Neural cell (in vitro differentiated cells): ENCODE measurements around the gene ADD2. TPM values are rescaled to one million over a fixed set of nuclear protein-coding genes. Genes with fewer than 3 reads are reported as not detected.

Experiments used
- H2AFZ ChIP-seq: fragments of 200-600, 300-800 bp; sonication (generic), shearing (Covaris generic); 2 replicates; pipeline ENCODE4 v1.6.0; 2014; ENCODE audit warnings: low read depth, mild to moderate bottlenecking, antibody characterized with exemption, low read length, moderate library complexity
- H3F3A ChIP-seq: fragments of 200-600 bp; shearing (Covaris generic); 2 replicates; pipeline ENCODE4 v1.6.1; 2016; ENCODE audit warnings: mild to moderate bottlenecking, moderate library complexity, mixed read lengths, antibody characterized with exemption, low read length; ENCODE audit not compliant: insufficient read depth, poor library complexity, severe bottlenecking
- H3K27ac ChIP-seq: fragments of 200-600, 300-800 bp; sonication (generic), shearing (Covaris generic); 2 replicates; pipeline ENCODE4 v1.5.1; 2014; ENCODE audit warnings: mild to moderate bottlenecking, low read length, moderate library complexity
- H3K27me3 ChIP-seq: fragments of 300-800, 200-600 bp; sonication (generic), shearing (Covaris generic); 2 replicates; pipeline ENCODE4 v1.6.0; 2014; ENCODE audit warnings: mild to moderate bottlenecking, low read depth, low read length, moderate library complexity; ENCODE audit not compliant: insufficient read depth
- H3K36me3 ChIP-seq: fragments of 300-800, 200-600 bp; sonication (generic), shearing (Covaris generic); 2 replicates; pipeline ENCODE4 v1.5.1; 2014; ENCODE audit warnings: mild to moderate bottlenecking, antibody characterized with exemption, low read length, moderate library complexity; ENCODE audit not compliant: insufficient read depth
- H3K4me2 ChIP-seq: fragments of 300-800, 200-600 bp; sonication (generic), shearing (Covaris generic); 2 replicates; pipeline ENCODE4 v1.6.0; 2014; ENCODE audit warnings: mild to moderate bottlenecking, low read length
- H3K4me3 ChIP-seq: fragments of 300-800, 200-600 bp; sonication (generic), shearing (Covaris generic); 2 replicates; pipeline ENCODE4 v1.5.1; 2014; ENCODE audit warnings: mild to moderate bottlenecking, low read length, moderate library complexity
- H3K79me2 ChIP-seq: fragments of 200-600 bp; shearing (Covaris generic); replicated peaks from 2 replicates; pipeline ENCODE4 v1.6.0; 2014; ENCODE audit warnings: mild to moderate bottlenecking, low read length, moderate library complexity; ENCODE audit not compliant: insufficient read depth
- H3K9ac ChIP-seq: fragments of 300-800, 200-600 bp; sonication (generic), shearing (Covaris generic); 2 replicates; pipeline ENCODE4 v1.6.1; 2016; ENCODE audit warnings: mild to moderate bottlenecking, low read length, mixed read lengths
- H3K9me2 ChIP-seq: fragments of 200-600 bp; shearing (Covaris generic); 2 replicates; pipeline ENCODE4 v1.6.1; 2016; ENCODE audit warnings: mild to moderate bottlenecking, low read length, mixed read lengths; ENCODE audit not compliant: insufficient read depth
- H3K9me3 ChIP-seq: fragments of 200-600, 300-800 bp; sonication (generic), shearing (Covaris generic); 2 replicates; pipeline ENCODE4 v1.6.1; 2016; ENCODE audit warnings: mild to moderate bottlenecking, mixed run types, low read length, moderate library complexity, mixed read lengths
- H4K20me1 ChIP-seq: fragments of 200-600 bp; shearing (Covaris generic); 2 replicates; pipeline ENCODE4 v1.6.1; 2016; ENCODE audit warnings: mild to moderate bottlenecking, mixed run types; ENCODE audit not compliant: insufficient read depth
- CTCF ChIP-seq: fragments of 450-650 bp; IDR thresholded peaks from 2 replicates; pipeline ENCODE4 v1.5.1; 2014; ENCODE audit warnings: antibody characterized with exemption, mild to moderate bottlenecking, moderate library complexity; ENCODE audit not compliant: poor library complexity, severe bottlenecking
- EP300 ChIP-seq: fragments of 450-650 bp; conservative IDR thresholded peaks from 2 replicates; pipeline ENCODE4 v1.6.1; 2014; ENCODE audit warnings: antibody characterized with exemption, mild to moderate bottlenecking, moderate library complexity; ENCODE audit not compliant: poor library complexity, severe bottlenecking
- EZH2 ChIP-seq: fragments of 200-600, 300-800 bp; shearing (Covaris generic), sonication (generic); IDR thresholded peaks from 2 replicates; pipeline ENCODE4 v1.6.1; 2014; ENCODE audit warnings: antibody characterized with exemption, low read length, borderline replicate concordance, mild to moderate bottlenecking; ENCODE audit not compliant: insufficient read depth, poor library complexity, severe bottlenecking
- MXI1 ChIP-seq: fragments of 450-650 bp; conservative IDR thresholded peaks from 2 replicates; pipeline ENCODE4 v1.6.1; 2014; ENCODE audit warnings: antibody characterized with exemption, mild to moderate bottlenecking; ENCODE audit not compliant: poor library complexity, severe bottlenecking
- POLR2AphosphoS5 ChIP-seq: IDR thresholded peaks from 2 replicates; pipeline ENCODE4 v1.6.1; 2012
- RAD21 ChIP-seq: fragments of 450-650 bp; conservative IDR thresholded peaks from 2 replicates; pipeline ENCODE4 v1.6.1; 2014; ENCODE audit warnings: antibody characterized with exemption, mild to moderate bottlenecking, moderate library complexity
- REST ChIP-seq: IDR thresholded peaks from 2 replicates; pipeline ENCODE4 v1.6.1; 2012; ENCODE audit warnings: borderline replicate concordance
- SMC3 ChIP-seq: fragments of 450-650 bp; conservative IDR thresholded peaks from 2 replicates; pipeline ENCODE4 v1.6.1; 2014; ENCODE audit warnings: antibody characterized with exemption, mild to moderate bottlenecking, moderate library complexity; ENCODE audit not compliant: poor library complexity
- TAF1 ChIP-seq: IDR thresholded peaks from 2 replicates; pipeline ENCODE4 v1.6.1; 2012; ENCODE audit warnings: low read depth
- polyA plus RNA-seq: library from polyadenylated mRNA; depleted of rRNA; stranded (reverse); fragments of >200 nt; gene quantifications from 2 replicates; pipeline ENCODE4 v1.2.3, GENCODE V29; 2014

The ADD2 gene
- polyA plus RNA-seq, 1 donor from 2014 or later: 52.5 TPM

- H3K36me3 ChIP-seq: no peaks in the 10 kb centered on the region
- no peaks in the 10 kb centered on the region for H4K20me1 ChIP-seq
- no peaks in the 10 kb centered on the region for H3K79me2 ChIP-seq
- no peak overlapping the region for H3K9ac ChIP-seq
- H3K9me2 ChIP-seq: no peaks in the 10 kb centered on the region
- H2AFZ ChIP-seq: no peak overlapping the region
- H3K4me2 ChIP-seq: no peak overlapping the region
- H3K27me3 ChIP-seq: no peaks in the 10 kb centered on the region
- H3K4me3 ChIP-seq: no peak overlapping the region
- TF ChIP-seq CTCF: no peak
- TF ChIP-seq SMC3: no peak
- no peak for TF ChIP-seq RAD21
- H3K27ac ChIP-seq: no peak overlapping the region
- peaks cover 6% of the 10 kb centered on the region for H3K9me3 ChIP-seq
- no peaks in the 10 kb centered on the region for H3F3A ChIP-seq
These were observed 135.0 kb downstream of the ADD2 start for GRCh38 chr2:70632966-70633365.

GRCh38 chr2:70632388-70632787 lies 135.6 kb downstream of the ADD2 start:
- H3K9me3 ChIP-seq: peaks cover 6% of the 10 kb centered on the region
- H3K27me3 ChIP-seq: no peaks in the 10 kb centered on the region

More at GRCh38 chr2:70632388-70632787, 135.6 kb downstream of the ADD2 start:
- Histone ChIP-seq H3K79me2 (no peaks in the 10 kb centered on the region), H4K20me1 (no peaks in the 10 kb centered on the region), H3K27ac (no peak overlapping the region), H3K4me2 (no peak overlapping the region), H3K36me3 (no peaks in the 10 kb centered on the region), H3K4me3 (no peak overlapping the region), H3K9me2 (no peaks in the 10 kb centered on the region), H3F3A (no peaks in the 10 kb centered on the region), H2AFZ (no peak overlapping the region), H3K9ac (no peak overlapping the region)
- no peak for TF ChIP-seq REST
- no peak for TF ChIP-seq TAF1
- TF ChIP-seq MXI1: no peak
- no peak for TF ChIP-seq EP300
- TF ChIP-seq SMC3: no peak
- no peak for TF ChIP-seq CTCF
- no peak for TF ChIP-seq EZH2
- TF ChIP-seq POLR2AphosphoS5: no peak
- TF ChIP-seq RAD21: no peak
